Fibroblast of mammary gland (primary cell): ENCODE results near the gene GYPC.

ENCODE experiments used
- DNase-seq: peaks from one replicate; pipeline ENCODE4 v3.0.0-alpha.2; 2010; ENCODE audit warnings: low read depth
- H3K4me3 ChIP-seq: 2 replicates; pipeline ENCODE4 v1.5.1; 2011; ENCODE audit warnings: low read depth, mild to moderate bottlenecking, low read length, moderate library complexity; ENCODE audit not compliant: control insufficient read depth
- CTCF ChIP-seq: conservative IDR thresholded peaks from 2 replicates; pipeline ENCODE4 v1.5.1; 2011; ENCODE audit warnings: low read depth, low read length, inconsistent platforms; ENCODE audit not compliant: control insufficient read depth, insufficient read depth

Gene GYPC

GRCh38 chr2:126659562-126660467, 3.9 kb downstream of the GYPC start:
- DNase-seq: no peak
- TF ChIP-seq CTCF: no peak
- no peak overlapping the region for H3K4me3 ChIP-seq

GRCh38 chr2:126660971-126661370, 5.0 kb downstream of the GYPC start:
- no peak overlapping the region for H3K4me3 ChIP-seq
- no peak for DNase-seq
- no peak for TF ChIP-seq CTCF

GRCh38 chr2:126661702-126662500, 5.9 kb downstream of the GYPC start:
- H3K4me3 ChIP-seq: no peak overlapping the region
- no peak for DNase-seq
- TF ChIP-seq CTCF: no peak

GRCh38 chr2:126662621-126663020, 6.7 kb downstream of the GYPC start:
- no peak overlapping the region for H3K4me3 ChIP-seq
- no peak for TF ChIP-seq CTCF
- no peak for DNase-seq

- H3K4me3 ChIP-seq: no peak overlapping the region
- DNase-seq: no peak
- no peak for TF ChIP-seq CTCF
Observed at GRCh38 chr2:126663184-126663963, 7.4 kb downstream of the GYPC start.

- H3K4me3 ChIP-seq: no peak overlapping the region
- no peak for DNase-seq
- no peak for TF ChIP-seq CTCF
Observed at GRCh38 chr2:126664234-126664633, 8.3 kb downstream of the GYPC start.
